IMR-90 (cell line): ENCODE measurements around the gene STIL. TPM values are rescaled to one million over a fixed set of nuclear protein-coding genes. Genes with fewer than 3 reads are reported as not detected.

Source experiments
- ATAC-seq: fragments of 200-7000 bp; cut with Tn5 transposase; 2 replicates; pipeline ENCODE4 v1.9.1; 2020; ENCODE audit warnings: low read depth, mild to moderate bottlenecking, moderate library complexity
- BruUV-seq: library from RNA; stranded (reverse); fragments of 400-500 nt; replicated peaks from 2 replicates; lab custom pipeline; 2021; lab: Mats Ljungman, UMichigan
- CTCF ChIA-PET: fragments of 300-600 bp; formaldehyde crosslinking; extraction: SDS; loops from one replicate; lab custom pipeline; 2021; ENCODE audit warnings: antibody characterized with exemption; lab: Yijun Ruan, JAX
- POLR2A ChIA-PET: fragments of 300-600 bp; sonication (Branson Sonifier 250); formaldehyde crosslinking; loops from one replicate; lab custom pipeline; 2022; ENCODE audit warnings: antibody characterized with exemption; ENCODE audit not compliant: unreplicated experiment; lab: Charles Lee
- DNase-seq: peaks from one replicate; pipeline ENCODE4 v3.0.0; 2013
- H2AFZ ChIP-seq: replicated peaks from 2 replicates; pipeline ENCODE3; 2013; ENCODE audit warnings: low read length, mild to moderate bottlenecking; ENCODE audit not compliant: poor library complexity
- H2AK5ac ChIP-seq: 2 replicates; pipeline ENCODE4 v1.6.1; 2013; ENCODE audit warnings: low read depth, low read length, inconsistent platforms
- H2AK9ac ChIP-seq: replicated peaks from 2 replicates; pipeline ENCODE3; 2013; ENCODE audit warnings: mild to moderate bottlenecking, low read depth, low read length, moderate library complexity; ENCODE audit not compliant: poor library complexity
- H2BK120ac ChIP-seq: 2 replicates; pipeline ENCODE4 v1.6.1; 2013; ENCODE audit warnings: low read depth, low read length, inconsistent platforms
- H2BK15ac ChIP-seq: 3 replicates; pipeline ENCODE4 v1.6.1; 2013; ENCODE audit warnings: low read depth, low read length, inconsistent platforms
- H2BK20ac ChIP-seq: 2 replicates; pipeline ENCODE4 v1.6.1; 2013; ENCODE audit warnings: low read depth, mild to moderate bottlenecking, inconsistent platforms, low read length, moderate library complexity
- H2BK5ac ChIP-seq: 2 replicates; pipeline ENCODE4 v1.6.1; 2013; ENCODE audit warnings: mild to moderate bottlenecking, low read depth, low read length, inconsistent platforms; ENCODE audit not compliant: poor library complexity, severe bottlenecking
- H3K14ac ChIP-seq: replicated peaks from 2 replicates; pipeline ENCODE4 v1.6.1; 2013; ENCODE audit warnings: low read depth, low read length, inconsistent platforms
- H3K18ac ChIP-seq: 2 replicates; pipeline ENCODE4 v1.6.1; 2013; ENCODE audit warnings: low read depth, low read length, control low read depth
- H3K23ac ChIP-seq: 2 replicates; pipeline ENCODE4 v1.6.1; 2013; ENCODE audit warnings: low read depth, low read length, inconsistent platforms
- H3K27ac ChIP-seq: 2 replicates; pipeline ENCODE4 v1.5.1; 2013; ENCODE audit warnings: mild to moderate bottlenecking, control low read depth, low read length; ENCODE audit not compliant: insufficient read depth
- H3K27me3 ChIP-seq: 2 replicates; pipeline ENCODE4 v1.6.1; 2013; ENCODE audit warnings: low read length; ENCODE audit not compliant: control insufficient read depth, insufficient read depth
- H3K36me3 ChIP-seq: 2 replicates; pipeline ENCODE4 v1.6.1; 2013; ENCODE audit warnings: low read length, mixed read lengths; ENCODE audit not compliant: control insufficient read depth, insufficient read depth
- H3K4ac ChIP-seq: 2 replicates; pipeline ENCODE4 v1.6.1; 2013; ENCODE audit warnings: low read depth, low read length, inconsistent platforms
- H3K4me1 ChIP-seq: 2 replicates; pipeline ENCODE4 v1.6.1; 2013; ENCODE audit warnings: low read length, mixed read lengths; ENCODE audit not compliant: control insufficient read depth, insufficient read depth
- H3K4me2 ChIP-seq: 2 replicates; pipeline ENCODE4 v1.6.1; 2013; ENCODE audit warnings: low read depth, mild to moderate bottlenecking, control low read depth, low read length, moderate library complexity
- H3K4me3 ChIP-seq: 2 replicates; pipeline ENCODE4 v1.5.1; 2013; ENCODE audit warnings: low read depth, mild to moderate bottlenecking, control low read depth, low read length, moderate library complexity; ENCODE audit not compliant: insufficient read depth
- H3K56ac ChIP-seq: 2 replicates; pipeline ENCODE4 v1.6.1; 2013; ENCODE audit warnings: low read length, inconsistent platforms; ENCODE audit not compliant: insufficient read depth; ENCODE audit errors: extremely low read depth
- H3K79me1 ChIP-seq, 2 experiments: 2 replicates each; pipeline ENCODE4 v1.6.1; 2013; ENCODE audit warnings: low read length in 2 of 2, inconsistent platforms in 1 of 2, low read depth in 1 of 2
- H3K9ac ChIP-seq: 2 replicates; pipeline ENCODE4 v1.6.1; 2013; ENCODE audit warnings: low read depth, low read length, control low read depth
- H3K9me1 ChIP-seq: 2 replicates; pipeline ENCODE4 v1.6.1; 2013; ENCODE audit warnings: low read length, inconsistent platforms; ENCODE audit not compliant: insufficient read depth
- H3K9me3 ChIP-seq: 2 replicates; pipeline ENCODE4 v1.6.1; 2013; ENCODE audit warnings: low read length; ENCODE audit not compliant: control insufficient read depth, insufficient read depth
- H4K20me1 ChIP-seq: 2 replicates; pipeline ENCODE4 v1.6.1; 2013; ENCODE audit warnings: low read length, inconsistent platforms; ENCODE audit not compliant: insufficient read depth
- H4K5ac ChIP-seq: 2 replicates; pipeline ENCODE4 v1.6.1; 2013; ENCODE audit warnings: mild to moderate bottlenecking, low read depth, low read length, control low read depth
- H4K8ac ChIP-seq, 2 experiments: 2 replicates each; pipeline ENCODE4 v1.6.1; 2013; ENCODE audit warnings: low read depth in 2 of 2, low read length in 2 of 2, control low read depth in 1 of 2, inconsistent platforms in 1 of 2
- H4K91ac ChIP-seq: 2 replicates; pipeline ENCODE4 v1.6.1; 2013; ENCODE audit warnings: low read depth, low read length, inconsistent platforms; ENCODE audit not compliant: insufficient read depth
- CEBPB ChIP-seq: IDR thresholded peaks from 2 replicates; pipeline ENCODE4 v1.6.1; 2012; ENCODE audit warnings: low read depth, low read length, improper control_type of control experiment
- CHD1 ChIP-seq: IDR thresholded peaks from 2 replicates; pipeline ENCODE4 v1.6.1; 2012; ENCODE audit warnings: low read depth, low read length, improper control_type of control experiment
- FOS ChIP-seq: fragments of 150-350 bp; IDR thresholded peaks from 2 replicates; pipeline ENCODE4 v1.6.1; 2016; ENCODE audit warnings: low read depth, low read length
- NFE2L2 ChIP-seq: fragments of 150-350 bp; IDR thresholded peaks from 2 replicates; pipeline ENCODE4 v1.6.1; 2016; ENCODE audit warnings: low read depth, mild to moderate bottlenecking, low read length
- RAD21 ChIP-seq: IDR thresholded peaks from 2 replicates; pipeline ENCODE4 v1.6.1; 2012; ENCODE audit warnings: low read length, improper control_type of control experiment
- RCOR1 ChIP-seq: IDR thresholded peaks from 2 replicates; pipeline ENCODE4 v1.6.1; 2012; ENCODE audit warnings: mild to moderate bottlenecking, low read length, improper control_type of control experiment; ENCODE audit not compliant: insufficient replicate concordance
- SMC3 ChIP-seq: fragments of 150-350 bp; IDR thresholded peaks from 2 replicates; pipeline ENCODE4 v1.6.1; 2016; ENCODE audit warnings: low read depth, mild to moderate bottlenecking, antibody characterized with exemption, low read length, moderate library complexity
- WGBS, 2 experiments: methylation state at CpG; one replicate each; pipeline versions ENCODE4 v1.1.5 to v1.1.7; 2013; ENCODE audit warnings: missing lambda C conversion rate in 2 of 2; ENCODE audit not compliant: insufficient read length in 1 of 2; ENCODE audit errors: extremely low coverage in 2 of 2; 5-methylcytosine and 5-hydroxymethylcytosine counted together
- dilution Hi-C: fragments of 300-500 bp; cut with HindIII; formaldehyde crosslinking; loops from one replicate; pipeline ENCODE4 v1.14.3; 2018; ENCODE audit warnings: low sequenced_read_pairs; ENCODE audit not compliant: unreplicated experiment
- in situ Hi-C: fragments of 300-500 bp; cut with MboI; formaldehyde crosslinking; loops from 3 replicates; pipeline ENCODE4 v1.14.3; 2019; ENCODE audit warnings: low sequenced_read_pairs, inconsistent platforms, mixed read lengths
- intact Hi-C: fragments of 100-400 bp; cut with micrococcal nuclease; formaldehyde crosslinking; loops from 2 replicates; pipeline ENCODE4 v1.10.0; 2022
- polyA plus RNA-seq, 3 experiments: library from polyadenylated mRNA; depleted of rRNA; stranded (reverse); fragments of >200 nt; gene quantifications; 2 replicates each; pipeline ENCODE4 v1.2.3, GENCODE V29; 2012; ENCODE audit warnings: low replicate concordance in 1 of 3
- total RNA-seq: library from RNA; depleted of rRNA; stranded (reverse); fragments of >200 nt; gene quantifications from 2 replicates; pipeline ENCODE4 v1.2.3, GENCODE V29; 2012
- TF ChIP-seq, protein P1 (sequence below): conservative IDR thresholded peaks from 2 replicates; pipeline ENCODE4 v1.5.1; 2012; ENCODE audit warnings: mild to moderate bottlenecking, low read depth, low read length, improper control_type of control experiment

The STIL gene
- total and polyA plus RNA-seq, 2 of the 4 experiments (the other 2 are of a cell fraction): 6.8 to 17.2 TPM

- Histone ChIP-seq H4K20me1 (peaks cover 11% of the 10 kb centered on the region; the same call in 1 of the 2 replicates), H4K5ac (no peak overlapping the region), H3K18ac (no peak overlapping the region), H2BK120ac (no peak overlapping the region), H3K36me3 (no peaks in the 10 kb centered on the region), H2BK15ac (no peak overlapping the region), H2AK9ac (no peak overlapping the region), H3K4ac (no peak overlapping the region), H2AK5ac (no peak overlapping the region), H4K91ac (no peak overlapping the region), H3K9ac (no peak overlapping the region), H3K27me3 (peaks cover 85% of the 10 kb centered on the region), H3K27ac (no peak overlapping the region), H3K14ac (no peak overlapping the region), H4K8ac (no peak overlapping the region), H3K9me3 (peaks cover 14% of the 10 kb centered on the region), H3K56ac (no peak overlapping the region), H3K23ac (no peak overlapping the region), H3K4me3 (no peak overlapping the region), H3K4me1 (peaks cover 3% of the 10 kb centered on the region; the same call in 1 of the 2 replicates), H3K79me1 (no peaks in the 10 kb centered on the region), H2BK20ac (no peak overlapping the region), H3K4me2 (no peak overlapping the region), H2BK5ac (no peak overlapping the region), H3K9me1 (no peaks in the 10 kb centered on the region; the same call in 1 of the 2 replicates), H2AFZ (no peak overlapping the region)
- ChIA-PET POLR2A (no interaction called here), CTCF (interaction anchor here (0.6 kb wide), 1 partner anchor 758 kb away, joined by 9 read pairs; no protein-coding TSS in a partner anchor)
- no TSS peak for BruUV-seq
- in situ Hi-C loops: no loop called here
- no CpG with 5 or more reads among the region's 6 CpGs for WGBS, 2 experiments
- dilution Hi-C loops: no loop called here
- no peak for DNase-seq
- no peak for ATAC-seq
- intact Hi-C loops: no loop called here
- TF ChIP-seq FOS (no peak), RAD21 (no peak), CEBPB (no peak), NFE2L2 (no peak), RCOR1 (no peak), SMC3 (no peak), CHD1 (no peak)
- TF ChIP-seq, protein P1, sequence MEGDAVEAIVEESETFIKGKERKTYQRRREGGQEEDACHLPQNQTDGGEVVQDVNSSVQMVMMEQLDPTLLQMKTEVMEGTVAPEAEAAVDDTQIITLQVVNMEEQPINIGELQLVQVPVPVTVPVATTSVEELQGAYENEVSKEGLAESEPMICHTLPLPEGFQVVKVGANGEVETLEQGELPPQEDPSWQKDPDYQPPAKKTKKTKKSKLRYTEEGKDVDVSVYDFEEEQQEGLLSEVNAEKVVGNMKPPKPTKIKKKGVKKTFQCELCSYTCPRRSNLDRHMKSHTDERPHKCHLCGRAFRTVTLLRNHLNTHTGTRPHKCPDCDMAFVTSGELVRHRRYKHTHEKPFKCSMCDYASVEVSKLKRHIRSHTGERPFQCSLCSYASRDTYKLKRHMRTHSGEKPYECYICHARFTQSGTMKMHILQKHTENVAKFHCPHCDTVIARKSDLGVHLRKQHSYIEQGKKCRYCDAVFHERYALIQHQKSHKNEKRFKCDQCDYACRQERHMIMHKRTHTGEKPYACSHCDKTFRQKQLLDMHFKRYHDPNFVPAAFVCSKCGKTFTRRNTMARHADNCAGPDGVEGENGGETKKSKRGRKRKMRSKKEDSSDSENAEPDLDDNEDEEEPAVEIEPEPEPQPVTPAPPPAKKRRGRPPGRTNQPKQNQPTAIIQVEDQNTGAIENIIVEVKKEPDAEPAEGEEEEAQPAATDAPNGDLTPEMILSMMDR: no peak
Observed at GRCh38 chr1:47233186-47233585, 80.8 kb downstream of the STIL start.
